Stimulated activated CD8-positive, alpha-beta memory T cell treated with anti-CD3 and anti-CD28 coated beads, Interleukin-7, amount 100 ng/mL, for 48 hours (primary cell): ENCODE results near the gene FJX1.
"Not testable (repeated sequence)": the region's sequence is repeated elsewhere in the genome, so short reads cannot be mapped to it uniquely, and the experiment has no call there.

Experiments
- DNase-seq, 2 donors: peaks; one replicate each; pipeline ENCODE4 v3.0.0-alpha.2; 2020; ENCODE audit warnings: low read depth in 1 of 2; ENCODE audit errors: extremely low read depth in 1 of 2

FJX1 gene

GRCh38 chr11:35629914-35630313, 11.7 kb downstream of the FJX1 start:
- DNase-seq: no peak

- DNase-seq: no peak
Measured at GRCh38 chr11:35631891-35632290, 13.6 kb downstream of the FJX1 start.

GRCh38 chr11:35632301-35632700, 14.0 kb downstream of the FJX1 start:
- no peak for DNase-seq

- no peak for DNase-seq
Measured at GRCh38 chr11:35633827-35634423, 15.7 kb downstream of the FJX1 start.

GRCh38 chr11:35635933-35636332, 17.7 kb downstream of the FJX1 start:
- no peak for DNase-seq

GRCh38 chr11:35639591-35640179, 21.4 kb downstream of the FJX1 start:
- no peak for DNase-seq

GRCh38 chr11:35641171-35641897, 23.1 kb downstream of the FJX1 start:
- DNase-seq: no peak

- DNase-seq: no peak
Measured at GRCh38 chr11:35641964-35642363, 23.7 kb downstream of the FJX1 start.

- DNase-seq: no peak
Measured at GRCh38 chr11:35647421-35648093, 29.3 kb downstream of the FJX1 start.

- DNase-seq: no peak
Measured at GRCh38 chr11:35650006-35650405, 31.7 kb downstream of the FJX1 start.

- DNase-seq: no peak
Measured at GRCh38 chr11:35650467-35650866, 32.2 kb downstream of the FJX1 start.

- no peak for DNase-seq
Measured at GRCh38 chr11:35651263-35651662, 33.0 kb downstream of the FJX1 start.

- not testable (repeated sequence) for DNase-seq
Measured at GRCh38 chr11:35652786-35653185, 34.5 kb downstream of the FJX1 start.

GRCh38 chr11:35654711-35655110, 36.5 kb downstream of the FJX1 start:
- DNase-seq: no peak

GRCh38 chr11:35655254-35655653, 37.0 kb downstream of the FJX1 start:
- no peak for DNase-seq

- no peak for DNase-seq
Measured at GRCh38 chr11:35655856-35656255, 37.6 kb downstream of the FJX1 start.

- DNase-seq: no peak
Measured at GRCh38 chr11:35658020-35658948, 40.0 kb downstream of the FJX1 start.

GRCh38 chr11:35661534-35661933, 43.3 kb downstream of the FJX1 start:
- DNase-seq: no peak

- DNase-seq: no peak
Measured at GRCh38 chr11:35662061-35662648, 43.9 kb downstream of the FJX1 start.

GRCh38 chr11:35662649-35663407, 44.6 kb downstream of the FJX1 start, which contains the start of gene TRIM44:
Gene TRIM44 (plus strand): TSS chr11:35662775. CDS start chr11:35663112, 337 bp downstream.
- peak; percentile 64 to 75 for DNase-seq
